ENCODE measurements around the gene USP3. TPM values are rescaled to one million over a fixed set of nuclear protein-coding genes. Genes with fewer than 3 reads are reported as not detected.

Gene USP3
- total and polyA plus RNA-seq, 2 donors (not counting 1 experiment from before 2014, with no cell fraction given), result 43.4 to 152 TPM

DNA sequence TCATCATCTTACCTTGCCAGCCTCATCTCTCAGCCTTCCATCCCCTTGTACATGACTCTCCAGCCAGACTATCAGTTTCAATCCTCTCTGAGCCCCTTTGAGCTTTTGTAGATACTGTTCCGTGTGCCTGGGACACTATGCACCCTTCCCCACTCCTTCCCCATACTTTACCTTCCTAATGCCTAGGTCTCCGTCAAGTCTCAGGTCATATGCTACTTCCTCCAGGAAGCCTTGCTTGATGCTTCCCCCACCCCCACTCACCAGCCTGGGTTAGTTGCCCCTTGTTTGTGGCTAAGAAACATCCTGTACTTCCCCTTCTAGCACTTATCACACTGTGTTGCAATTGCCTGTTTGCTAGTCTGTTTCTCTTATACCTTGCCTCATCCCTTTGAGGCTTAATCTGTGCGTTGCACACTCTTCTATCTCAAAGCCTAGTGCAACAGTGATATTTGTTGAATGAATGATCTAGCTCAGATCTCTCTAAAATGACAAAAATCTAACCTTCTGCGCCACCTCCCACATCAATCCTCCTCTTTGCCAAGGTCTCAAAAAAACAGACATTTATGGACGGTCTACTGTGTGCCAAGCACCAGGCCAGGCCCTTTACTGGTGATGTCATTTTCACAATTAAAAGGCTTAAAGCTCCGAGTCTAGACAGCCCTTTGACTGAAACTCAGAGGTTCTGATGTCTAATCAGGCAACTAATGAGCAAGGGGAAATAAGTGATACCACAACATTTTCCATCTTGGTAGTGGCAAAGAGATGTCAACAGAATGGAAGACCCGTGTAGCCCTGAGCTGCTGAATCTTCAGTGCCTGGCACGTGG is 6.5 kb upstream of the USP3 start:
- Histone ChIP-seq H2AFZ (ENCODE audit: insufficient read depth, low read depth, low read length, poor library complexity, severe bottlenecking) (peak overlapping the region; percentile 18), H3K27me3 (replicated peaks in 1 of 4; ENCODE audit: control extremely low read depth in 1 of 4, control insufficient read depth in 3 of 4, insufficient read depth in 4 of 4, low read length in 3 of 4) (no peaks in the 10 kb centered on the region), H3K9ac (ENCODE audit: low read length) (peak overlapping the region; percentile 44), H3K36me3 (replicated peaks in 1 of 2; ENCODE audit: control extremely low read depth in 1 of 2, control insufficient read depth in 1 of 2, extremely low read depth in 1 of 2, insufficient read depth in 2 of 2, low read length in 1 of 2) (no peaks in the 10 kb centered on the region), H3K79me2 (ENCODE audit: control insufficient read depth, insufficient read depth, low read length) (no peaks in the 10 kb centered on the region), H3K27ac (ENCODE audit: low read length in 2 of 2) (peak overlapping the region; percentile 81 to 86), H4K20me1 (ENCODE audit: control insufficient read depth, insufficient read depth, low read length, poor library complexity, severe bottlenecking) (no peaks in the 10 kb centered on the region), H3K4me3 (ENCODE audit: control extremely low read depth in 1 of 5, extremely low read depth in 1 of 5, insufficient read depth in 1 of 5, low read depth in 2 of 5, low read length in 4 of 5) (peak overlapping the region; percentile 6 to 48 (median 21)), H3K9me3 (ENCODE audit: control extremely low read depth in 1 of 3, control insufficient read depth in 2 of 3, insufficient read depth in 1 of 3, low read length in 2 of 3) (peaks cover 0 to 10% (median 2%) of the 10 kb centered on the region in 3 donors), H3K4me1 (ENCODE audit: control insufficient read depth in 2 of 2, insufficient read depth in 2 of 2, low read length in 2 of 2) (peaks cover 80% of the 10 kb centered on the region in 2 donors), H3K4me2 (replicated peaks; ENCODE audit: low read depth, low read length, poor library complexity, severe bottlenecking) (peak overlapping the region; percentile 75)
- Mint-ChIP-seq H3K4me1 (peaks cover 65% of the 10 kb centered on the region), H3K4me3 (no peak overlapping the region), H3K27me3 (no peaks in the 10 kb centered on the region), H3K9me3 (ENCODE audit: insufficient read depth) (no peaks in the 10 kb centered on the region), H3K27ac (no peak overlapping the region)
- ATAC-seq (ENCODE audit: low read depth) (peak; percentile 67), DNase-seq (peak; percentile 89)
- ChIA-PET POLR2A (interaction anchor here (0.6 to 4.1 kb wide), 10 partner anchors 7 to 102 kb away, joined by 3 to 29 read pairs (median 8); partner anchors contain the start of gene USP3), CTCF (interaction anchor here (0.7 to 7.9 kb wide), 13 partner anchors 7 to 104 kb away, joined by 3 to 77 read pairs (median 4); partner anchors contain the start of gene USP3)
- intact Hi-C loops (cut with micrococcal nuclease), result loop anchor here (1.0 kb wide), 3 partner anchors 11 to 24 kb away; no protein-coding TSS in a partner anchor
- TF ChIP-seq, protein P1, sequence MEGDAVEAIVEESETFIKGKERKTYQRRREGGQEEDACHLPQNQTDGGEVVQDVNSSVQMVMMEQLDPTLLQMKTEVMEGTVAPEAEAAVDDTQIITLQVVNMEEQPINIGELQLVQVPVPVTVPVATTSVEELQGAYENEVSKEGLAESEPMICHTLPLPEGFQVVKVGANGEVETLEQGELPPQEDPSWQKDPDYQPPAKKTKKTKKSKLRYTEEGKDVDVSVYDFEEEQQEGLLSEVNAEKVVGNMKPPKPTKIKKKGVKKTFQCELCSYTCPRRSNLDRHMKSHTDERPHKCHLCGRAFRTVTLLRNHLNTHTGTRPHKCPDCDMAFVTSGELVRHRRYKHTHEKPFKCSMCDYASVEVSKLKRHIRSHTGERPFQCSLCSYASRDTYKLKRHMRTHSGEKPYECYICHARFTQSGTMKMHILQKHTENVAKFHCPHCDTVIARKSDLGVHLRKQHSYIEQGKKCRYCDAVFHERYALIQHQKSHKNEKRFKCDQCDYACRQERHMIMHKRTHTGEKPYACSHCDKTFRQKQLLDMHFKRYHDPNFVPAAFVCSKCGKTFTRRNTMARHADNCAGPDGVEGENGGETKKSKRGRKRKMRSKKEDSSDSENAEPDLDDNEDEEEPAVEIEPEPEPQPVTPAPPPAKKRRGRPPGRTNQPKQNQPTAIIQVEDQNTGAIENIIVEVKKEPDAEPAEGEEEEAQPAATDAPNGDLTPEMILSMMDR (IDR thresholded peaks at IDR 0.05), result no peak
- no peak for TF ChIP-seq EZH2 (IDR thresholded peaks at IDR 0.05; ENCODE audit: borderline replicate concordance, insufficient read depth, low read depth, low read length, poor library complexity, severe bottlenecking)
- 22% methylated on average over 6 of the region's 8 CpGs for WGBS (ENCODE audit: insufficient coverage)

DNA sequence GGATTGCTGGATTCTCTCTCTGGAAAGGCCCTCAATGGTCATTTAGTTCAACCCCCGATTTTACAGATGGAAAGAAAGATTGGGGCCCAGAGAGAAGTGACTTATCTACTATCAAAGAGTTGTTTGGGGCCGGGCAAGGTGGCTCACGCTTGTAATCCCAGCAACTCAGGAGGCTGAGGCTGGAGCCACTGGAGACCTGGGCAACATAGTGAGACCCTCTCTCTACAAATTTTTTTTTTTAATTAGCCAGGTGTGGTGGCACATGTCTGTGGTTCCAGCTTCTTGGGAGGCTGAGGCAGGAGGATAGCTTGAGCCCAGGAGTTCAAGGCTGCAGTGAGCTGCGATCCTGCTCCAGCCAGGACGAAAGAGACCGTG is 5.2 kb upstream of the USP3 start:
- Histone ChIP-seq H3K4me1 (ENCODE audit: control insufficient read depth in 2 of 2, insufficient read depth in 2 of 2, low read length in 2 of 2) (peaks cover 86 to 92% of the 10 kb centered on the region in 2 donors), H4K20me1 (ENCODE audit: control insufficient read depth, insufficient read depth, low read length, poor library complexity, severe bottlenecking) (no peaks in the 10 kb centered on the region), H3K4me3 (ENCODE audit: control extremely low read depth in 1 of 5, extremely low read depth in 1 of 5, insufficient read depth in 1 of 5, low read depth in 2 of 5, low read length in 4 of 5) (no peak overlapping the region), H3K27ac (ENCODE audit: low read length in 2 of 2) (peak overlapping the region; percentile 81 to 86), H3K79me2 (ENCODE audit: control insufficient read depth, insufficient read depth, low read length) (no peaks in the 10 kb centered on the region), H3K4me2 (replicated peaks; ENCODE audit: low read depth, low read length, poor library complexity, severe bottlenecking) (peak overlapping the region; percentile 75), H3K9ac (ENCODE audit: low read length) (peak overlapping the region; percentile 26), H3K27me3 (replicated peaks in 1 of 4; ENCODE audit: control extremely low read depth in 1 of 4, control insufficient read depth in 3 of 4, insufficient read depth in 4 of 4, low read length in 3 of 4) (no peaks in the 10 kb centered on the region), H3K9me3 (ENCODE audit: control extremely low read depth in 1 of 3, control insufficient read depth in 2 of 3, insufficient read depth in 1 of 3, low read length in 2 of 3) (peaks cover 0 to 10% (median 2%) of the 10 kb centered on the region in 3 donors), H2AFZ (ENCODE audit: insufficient read depth, low read depth, low read length, poor library complexity, severe bottlenecking) (peak overlapping the region; percentile 57), H3K36me3 (replicated peaks in 1 of 2; ENCODE audit: control extremely low read depth in 1 of 2, control insufficient read depth in 1 of 2, extremely low read depth in 1 of 2, insufficient read depth in 2 of 2, low read length in 1 of 2) (no peaks in the 10 kb centered on the region)
- Mint-ChIP-seq H3K4me3 (peak overlapping the region; percentile 32), H3K4me1 (peaks cover 64% of the 10 kb centered on the region), H3K9me3 (ENCODE audit: insufficient read depth) (no peaks in the 10 kb centered on the region), H3K27me3 (no peaks in the 10 kb centered on the region), H3K27ac (no peak overlapping the region)
- intact Hi-C loops (cut with micrococcal nuclease), result no loop called here
- ChIA-PET CTCF (interaction anchor here (1.1 to 7.9 kb wide), 3 partner anchors 9 to 17 kb away, joined by 4 to 77 read pairs (median 54); no protein-coding TSS in a partner anchor), POLR2A (interaction anchor here (2.3 to 3.8 kb wide), 3 partner anchors 12 to 24 kb away, joined by 11 to 29 read pairs (median 18); no protein-coding TSS in a partner anchor)
- ATAC-seq (ENCODE audit: low read depth) (no peak), DNase-seq (no peak)
- no peak for TF ChIP-seq EZH2 (IDR thresholded peaks at IDR 0.05; ENCODE audit: borderline replicate concordance, insufficient read depth, low read depth, low read length, poor library complexity, severe bottlenecking)
- TF ChIP-seq, protein P1 (IDR thresholded peaks at IDR 0.05), result no peak
- WGBS (ENCODE audit: insufficient coverage), result 100% methylated on average over 3 of the region's 6 CpGs

All from B cell (primary cell).